Central memory CD8-positive, alpha-beta T cell (primary cell): ENCODE data around the gene GNAQ.

Experiments used
- ATAC-seq: fragments of 150-1000 bp; cut with Tn5 transposase; replicated peaks from 2 replicates; pipeline ENCODE4 v1.10.0; 2022; ENCODE audit warnings: mild to moderate bottlenecking, moderate FRiP score, moderate number of reproducible peaks; ENCODE audit not compliant: poor library complexity, severe bottlenecking; ENCODE audit errors: extremely low read depth
- DNase-seq, 2 donors: peaks; one replicate each; pipeline ENCODE4 v3.0.0; 2021; ENCODE audit warnings: low spot score in 2 of 2
- H3K27ac Mint-ChIP-seq: one replicate; pipeline ENCODE4 v1.8.0; 2022; ENCODE audit warnings: low read depth, mild to moderate bottlenecking, moderate library complexity, mixed read lengths
- H3K27me3 Mint-ChIP-seq: one replicate; pipeline ENCODE4 v1.8.0; 2022; ENCODE audit warnings: mixed read lengths
- H3K36me3 Mint-ChIP-seq: one replicate; pipeline ENCODE4 v1.8.0; 2022; ENCODE audit warnings: mild to moderate bottlenecking, moderate library complexity, mixed read lengths; ENCODE audit not compliant: insufficient read depth
- H3K4me1 Mint-ChIP-seq: one replicate; pipeline ENCODE4 v1.8.0; 2022; ENCODE audit warnings: mixed read lengths
- H3K4me3 Mint-ChIP-seq: one replicate; pipeline ENCODE4 v1.8.0; 2022; ENCODE audit warnings: mild to moderate bottlenecking, moderate library complexity, mixed read lengths
- H3K9me3 Mint-ChIP-seq: one replicate; pipeline ENCODE4 v1.8.0; 2022; ENCODE audit warnings: mixed read lengths

GNAQ gene

GRCh38 chr9:77807846-77808750, 223.5 kb downstream of the GNAQ start:
- DNase-seq (no peak), ATAC-seq (no peak)
- Mint-ChIP-seq H3K27ac (no peak overlapping the region), H3K9me3 (no peaks in the 10 kb centered on the region), H3K4me3 (no peak overlapping the region), H3K27me3 (no peaks in the 10 kb centered on the region), H3K36me3 (peaks cover 5% of the 10 kb centered on the region), H3K4me1 (no peaks in the 10 kb centered on the region)

DNA sequence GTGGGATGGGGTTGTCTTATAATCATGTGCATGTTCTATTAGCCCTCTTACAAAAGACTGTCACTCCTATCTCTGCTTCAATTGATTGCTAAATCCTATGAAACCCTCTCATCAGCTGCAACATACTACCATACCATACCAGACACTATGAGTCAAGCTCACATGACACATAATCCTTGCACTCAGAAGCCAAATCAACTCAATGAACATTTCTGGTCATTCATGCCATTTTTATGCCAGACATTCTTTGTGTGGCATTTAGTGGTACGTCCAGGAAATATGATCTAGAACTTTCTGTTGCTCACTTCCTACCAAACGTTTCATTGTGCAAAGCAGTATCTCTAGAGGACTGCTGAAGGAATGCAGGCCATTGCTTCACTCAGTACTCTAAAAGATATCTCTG, 224.3 kb downstream of the GNAQ start:
- Mint-ChIP-seq H3K9me3 (no peaks in the 10 kb centered on the region), H3K36me3 (peaks cover 5% of the 10 kb centered on the region), H3K4me3 (no peak overlapping the region), H3K4me1 (no peaks in the 10 kb centered on the region), H3K27ac (no peak overlapping the region), H3K27me3 (no peaks in the 10 kb centered on the region)
- ATAC-seq (no peak), DNase-seq (no peak)

GRCh38 chr9:77806741-77807140, 224.9 kb downstream of the GNAQ start:
- Mint-ChIP-seq H3K27ac (no peak overlapping the region), H3K36me3 (peaks cover 6% of the 10 kb centered on the region), H3K4me3 (no peak overlapping the region), H3K9me3 (no peaks in the 10 kb centered on the region), H3K27me3 (no peaks in the 10 kb centered on the region), H3K4me1 (no peaks in the 10 kb centered on the region)
- no peak for DNase-seq
- ATAC-seq: no peak

DNA sequence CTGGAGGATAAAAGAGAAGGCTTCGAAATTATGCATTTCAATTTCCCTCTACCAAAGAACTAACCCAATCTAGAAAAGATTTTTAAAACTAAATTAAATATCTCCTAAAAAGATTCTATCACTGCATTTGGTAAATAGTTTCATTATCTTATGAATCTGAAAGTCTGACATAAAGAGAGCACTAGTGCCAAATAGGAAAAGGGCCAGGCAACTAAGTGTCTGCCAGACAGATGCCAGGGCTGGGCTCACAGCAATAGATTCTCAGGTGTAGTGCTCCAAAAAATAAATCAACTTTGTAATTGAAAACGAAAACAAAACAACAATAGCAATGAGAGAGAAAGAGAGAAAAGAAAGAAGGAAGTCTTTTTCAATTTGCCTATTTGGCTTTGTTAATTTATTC, 225.8 kb downstream of the GNAQ start:
- H3K36me3 Mint-ChIP-seq: peaks cover 7% of the 10 kb centered on the region
- no peak overlapping the region for H3K4me3 Mint-ChIP-seq
- ATAC-seq (no peak), DNase-seq (no peak)
- no peaks in the 10 kb centered on the region for H3K9me3 Mint-ChIP-seq
- no peaks in the 10 kb centered on the region for H3K4me1 Mint-ChIP-seq
- H3K27ac Mint-ChIP-seq: no peak overlapping the region
- no peaks in the 10 kb centered on the region for H3K27me3 Mint-ChIP-seq

GRCh38 chr9:77803423-77803822, 228.2 kb downstream of the GNAQ start:
- no peak overlapping the region for H3K27ac Mint-ChIP-seq
- no peak for ATAC-seq

GRCh38 chr9:77802515-77803293, 228.9 kb downstream of the GNAQ start:
- Mint-ChIP-seq H3K27ac (no peak overlapping the region), H3K36me3 (peaks cover 2% of the 10 kb centered on the region), H3K4me1 (no peaks in the 10 kb centered on the region), H3K9me3 (no peaks in the 10 kb centered on the region), H3K27me3 (no peaks in the 10 kb centered on the region), H3K4me3 (no peak overlapping the region)
- ATAC-seq (no peak), DNase-seq (no peak)

More at GRCh38 chr9:77803423-77803822, 228.2 kb downstream of the GNAQ start:
- no peak for DNase-seq
- Mint-ChIP-seq H3K36me3 (peaks cover 2% of the 10 kb centered on the region), H3K27me3 (no peaks in the 10 kb centered on the region), H3K4me1 (no peaks in the 10 kb centered on the region), H3K9me3 (no peaks in the 10 kb centered on the region), H3K4me3 (no peak overlapping the region)

DNA sequence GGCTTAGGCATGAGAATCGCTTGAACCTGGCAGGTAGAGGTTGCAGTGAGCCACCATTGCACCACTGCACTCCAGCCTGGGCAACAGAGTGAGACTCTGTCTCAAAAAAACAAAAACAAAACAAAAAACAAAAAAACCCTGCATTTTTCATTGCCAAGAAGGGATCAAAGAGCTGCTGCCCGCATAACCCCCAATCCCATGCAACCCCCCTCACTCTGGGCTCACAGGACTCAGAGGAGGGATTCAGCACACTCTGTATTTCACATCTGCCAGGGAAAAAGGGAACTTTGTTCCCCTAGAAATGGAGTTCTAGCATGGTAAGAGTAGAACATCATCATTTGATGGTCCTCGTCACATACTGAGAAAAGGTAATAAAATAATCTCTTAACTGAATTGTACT, 229.5 kb downstream of the GNAQ start:
- Mint-ChIP-seq H3K4me1 (no peaks in the 10 kb centered on the region), H3K36me3 (peaks cover 2% of the 10 kb centered on the region), H3K27me3 (no peaks in the 10 kb centered on the region), H3K4me3 (no peak overlapping the region), H3K9me3 (no peaks in the 10 kb centered on the region), H3K27ac (no peak overlapping the region)
- DNase-seq (no peak), ATAC-seq (no peak)

DNA sequence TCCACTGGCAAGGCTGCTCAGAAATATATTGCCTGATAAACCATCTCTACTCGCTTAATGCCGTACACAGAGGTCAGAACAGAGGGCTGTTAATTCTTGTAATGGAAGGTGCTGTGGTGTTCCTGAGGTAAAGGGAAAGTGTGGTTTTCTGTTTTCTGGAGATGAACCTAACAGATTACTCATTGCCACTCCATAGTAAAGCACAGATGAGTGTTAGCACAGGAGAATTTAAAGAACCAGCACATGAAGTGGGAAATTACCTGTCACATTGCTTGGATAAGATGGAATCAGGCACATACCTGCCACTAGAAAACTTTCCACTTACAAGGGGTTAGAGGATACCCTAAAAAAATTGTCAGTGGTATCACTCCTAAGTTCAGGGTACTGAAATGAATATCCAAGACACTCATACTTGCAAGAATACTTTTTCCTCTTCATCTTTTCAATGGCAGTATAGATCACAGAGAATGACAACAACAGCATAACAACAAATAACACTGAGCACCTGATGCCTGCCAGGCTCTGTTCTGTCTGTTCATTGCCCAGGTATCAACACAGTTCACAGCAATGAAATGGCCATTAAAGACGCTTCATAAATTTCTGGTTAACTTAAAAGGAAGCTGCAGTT, 230.6 kb downstream of the GNAQ start:
- peaks cover 2% of the 10 kb centered on the region for H3K36me3 Mint-ChIP-seq
- ATAC-seq: no peak
- no peak overlapping the region for H3K27ac Mint-ChIP-seq
- no peak overlapping the region for H3K4me3 Mint-ChIP-seq
- no peaks in the 10 kb centered on the region for H3K4me1 Mint-ChIP-seq
- H3K9me3 Mint-ChIP-seq: no peaks in the 10 kb centered on the region
- H3K27me3 Mint-ChIP-seq: no peaks in the 10 kb centered on the region
- DNase-seq: no peak

GRCh38 chr9:77798140-77798539, 233.5 kb downstream of the GNAQ start:
- Mint-ChIP-seq H3K4me1 (no peaks in the 10 kb centered on the region), H3K4me3 (no peak overlapping the region), H3K27ac (no peak overlapping the region), H3K9me3 (no peaks in the 10 kb centered on the region), H3K27me3 (no peaks in the 10 kb centered on the region), H3K36me3 (peaks cover 2% of the 10 kb centered on the region)
- ATAC-seq: no peak
- DNase-seq: no peak

DNA sequence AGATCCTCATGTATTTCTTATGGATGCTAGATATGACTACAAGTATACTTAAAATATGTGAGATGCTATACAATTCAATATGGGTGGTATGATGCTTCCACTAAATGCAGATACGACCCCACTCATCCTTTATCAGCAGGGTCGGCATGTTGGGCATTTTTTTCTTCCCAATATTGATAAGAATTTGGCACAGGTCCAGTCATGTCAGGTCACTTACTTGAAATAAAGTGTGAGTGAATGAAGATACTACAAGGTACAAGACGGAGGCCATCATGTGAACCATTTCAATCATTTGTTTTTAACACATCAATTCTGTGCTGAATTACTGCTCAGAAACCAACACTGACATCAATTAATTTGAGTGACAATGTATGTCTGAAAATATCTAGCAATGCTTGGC, 236.6 kb downstream of the GNAQ start:
- H3K27ac Mint-ChIP-seq: no peak overlapping the region
- H3K9me3 Mint-ChIP-seq: no peaks in the 10 kb centered on the region
- ATAC-seq (no peak), DNase-seq (no peak)
- H3K4me1 Mint-ChIP-seq: no peaks in the 10 kb centered on the region
- no peak overlapping the region for H3K4me3 Mint-ChIP-seq
- H3K36me3 Mint-ChIP-seq: no peaks in the 10 kb centered on the region
- H3K27me3 Mint-ChIP-seq: no peaks in the 10 kb centered on the region

DNA sequence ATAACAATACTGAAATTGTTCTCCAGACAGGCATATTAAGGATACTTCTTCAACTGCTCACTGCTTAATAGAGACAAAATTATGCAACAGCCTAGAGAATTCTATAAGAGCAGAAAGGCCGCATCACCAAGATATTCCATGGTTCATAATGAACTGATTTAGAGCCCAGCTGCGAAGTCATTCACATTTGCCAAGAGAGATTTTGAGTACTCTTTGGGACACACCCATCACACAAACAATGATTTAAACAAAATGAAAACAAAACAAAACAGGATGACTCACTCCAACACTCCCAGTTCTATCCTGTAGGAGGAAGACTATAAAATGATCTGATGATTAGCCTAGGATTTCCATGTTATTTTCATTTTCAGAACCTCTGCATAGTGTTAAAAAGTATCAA, 237.8 kb downstream of the GNAQ start:
- H3K27ac Mint-ChIP-seq: no peak overlapping the region
- H3K9me3 Mint-ChIP-seq: no peaks in the 10 kb centered on the region
- no peaks in the 10 kb centered on the region for H3K36me3 Mint-ChIP-seq
- DNase-seq: no peak
- H3K4me3 Mint-ChIP-seq: no peak overlapping the region
- H3K27me3 Mint-ChIP-seq: no peaks in the 10 kb centered on the region
- no peak for ATAC-seq
- no peaks in the 10 kb centered on the region for H3K4me1 Mint-ChIP-seq

DNA sequence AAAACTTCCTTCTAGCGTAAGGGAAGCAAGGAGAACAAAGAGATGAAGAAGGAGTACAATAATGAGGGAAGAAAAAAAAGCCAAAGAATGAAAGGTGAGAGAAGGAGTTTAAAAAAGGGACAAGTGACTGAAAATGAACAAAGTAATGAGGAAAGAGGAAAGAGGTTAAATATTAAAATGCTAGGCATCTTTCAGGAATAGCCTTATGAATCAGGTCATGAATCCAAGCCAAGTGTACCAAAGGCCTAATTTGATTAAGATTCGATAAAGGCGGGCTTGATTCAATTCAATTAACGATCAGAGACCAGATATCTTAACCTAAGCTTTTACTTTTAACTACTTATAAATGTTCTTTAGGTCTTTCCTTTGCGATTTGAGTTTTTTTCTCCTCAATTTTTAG, 241.7 kb downstream of the GNAQ start:
- DNase-seq (no peak), ATAC-seq (no peak)
- Mint-ChIP-seq H3K9me3 (no peaks in the 10 kb centered on the region), H3K27ac (no peak overlapping the region), H3K4me1 (no peaks in the 10 kb centered on the region), H3K36me3 (peaks cover 4% of the 10 kb centered on the region), H3K27me3 (no peaks in the 10 kb centered on the region), H3K4me3 (no peak overlapping the region)
